B cell (primary cell): ENCODE results near the gene TGFBR3. TPM values are rescaled to one million over a fixed set of nuclear protein-coding genes. Genes with fewer than 3 reads are reported as not detected.

Experiments
- ATAC-seq: fragments of 200-7000 bp; cut with Tn5 transposase; one replicate; pipeline ENCODE4 v1.10.0; 2021; ENCODE audit warnings: low read depth, mild to moderate bottlenecking, moderate number of reproducible peaks, moderate library complexity
- CTCF ChIA-PET: fragments of 350-600 bp; sonication (Branson Sonifier 250); formaldehyde crosslinking; loops from one replicate; lab custom pipeline; 2021; ENCODE audit warnings: antibody characterized with exemption, inconsistent platforms; lab: Charles Lee
- POLR2A ChIA-PET: fragments of 350-600 bp; sonication (Branson Sonifier 250); formaldehyde crosslinking; loops from one replicate; lab custom pipeline; 2021; ENCODE audit warnings: antibody characterized with exemption; lab: Charles Lee
- DNase-seq: peaks from one replicate; pipeline ENCODE4 v3.0.0; 2013
- H2AFZ ChIP-seq: 2 replicates; pipeline ENCODE4 v1.6.1; 2012; ENCODE audit warnings: mild to moderate bottlenecking, low read depth, low read length; ENCODE audit not compliant: insufficient read depth, poor library complexity, severe bottlenecking
- H3K27ac ChIP-seq, 2 donors: 1 replicate in 1 of 2; 2 replicates in 1 of 2; pipeline ENCODE4 v1.5.1; 2012 to 2013; ENCODE audit warnings: low read length in 2 of 2, mild to moderate bottlenecking in 2 of 2, moderate library complexity in 1 of 2
- H3K27me3 ChIP-seq, 4 experiments: fragments of 200-600 bp in 1 of 4; sonication (generic) in 1 of 4; replicated peaks in 1 of 4; 1 replicate in 2 of 4; 2 replicates in 2 of 4; pipeline versions ENCODE4 v1.6.1 to v1.7.0; 2013 to 2016; ENCODE audit warnings: low read length in 3 of 4, mild to moderate bottlenecking in 2 of 4, mixed read lengths in 1 of 4, moderate library complexity in 1 of 4; ENCODE audit not compliant: insufficient read depth in 4 of 4, control insufficient read depth in 3 of 4; ENCODE audit errors: control extremely low read depth in 1 of 4
- H3K36me3 ChIP-seq, 2 experiments: replicated peaks in 1 of 2; 1 replicate in 1 of 2; 2 replicates in 1 of 2; pipeline versions ENCODE4 v1.6.1 to v1.7.1; 2013; ENCODE audit warnings: low read length in 1 of 2; ENCODE audit not compliant: insufficient read depth in 2 of 2, control insufficient read depth in 1 of 2; ENCODE audit errors: control extremely low read depth in 1 of 2, extremely low read depth in 1 of 2
- H3K4me1 ChIP-seq, 2 donors: fragments of 200-600 bp in 1 of 2; sonication (generic) in 1 of 2; 1 replicate in 1 of 2; 2 replicates in 1 of 2; pipeline versions ENCODE4 v1.5.1 to v1.6.1; 2013 to 2017; ENCODE audit warnings: low read length in 2 of 2; ENCODE audit not compliant: control insufficient read depth in 2 of 2, insufficient read depth in 2 of 2
- H3K4me2 ChIP-seq: replicated peaks from 2 replicates; pipeline ENCODE3; 2012; ENCODE audit warnings: mild to moderate bottlenecking, low read depth, low read length; ENCODE audit not compliant: poor library complexity, severe bottlenecking
- H3K4me3 ChIP-seq, 5 experiments: fragments of 200-600 bp in 1 of 5; sonication (generic) in 1 of 5; 1 replicate in 3 of 5; 2 replicates in 2 of 5; pipeline versions ENCODE4 v1.5.1 to v1.7.0; 2011 to 2016; ENCODE audit warnings: low read length in 4 of 5, mild to moderate bottlenecking in 4 of 5, low read depth in 2 of 5, control low read depth in 1 of 5, moderate library complexity in 1 of 5; ENCODE audit not compliant: insufficient read depth in 1 of 5; ENCODE audit errors: control extremely low read depth in 1 of 5, extremely low read depth in 1 of 5
- H3K79me2 ChIP-seq: fragments of 200-600 bp; sonication (generic); one replicate; pipeline ENCODE4 v1.6.0; 2016; ENCODE audit warnings: low read length; ENCODE audit not compliant: control insufficient read depth, insufficient read depth
- H3K9ac ChIP-seq: fragments of 200-600 bp; sonication (generic); 2 replicates; pipeline ENCODE4 v1.6.1; 2017; ENCODE audit warnings: mild to moderate bottlenecking, low read length, moderate library complexity
- H3K9me3 ChIP-seq, 3 donors: one replicate each; pipeline versions ENCODE4 v1.6.1 to v1.7.1; 2013; ENCODE audit warnings: low read length in 2 of 3; ENCODE audit not compliant: control insufficient read depth in 2 of 3, insufficient read depth in 1 of 3; ENCODE audit errors: control extremely low read depth in 1 of 3
- H4K20me1 ChIP-seq: 2 replicates; pipeline ENCODE4 v1.6.0; 2012; ENCODE audit warnings: mild to moderate bottlenecking, low read length; ENCODE audit not compliant: insufficient read depth, control insufficient read depth, poor library complexity, severe bottlenecking
- H3K27ac Mint-ChIP-seq: one replicate; pipeline ENCODE4 v1.8.0; 2021; ENCODE audit warnings: mixed read lengths
- H3K27me3 Mint-ChIP-seq: one replicate; pipeline ENCODE4 v1.8.0; 2021; ENCODE audit warnings: mixed read lengths
- H3K4me1 Mint-ChIP-seq: one replicate; pipeline ENCODE4 v1.8.0; 2021; ENCODE audit warnings: mixed read lengths
- H3K4me3 Mint-ChIP-seq: one replicate; pipeline ENCODE4 v1.8.0; 2021; ENCODE audit warnings: mixed read lengths
- H3K9me3 Mint-ChIP-seq: one replicate; pipeline ENCODE4 v1.8.0; 2022; ENCODE audit warnings: mixed read lengths; ENCODE audit not compliant: insufficient read depth
- CTCF ChIP-seq: fragments of 200-600 bp; IDR thresholded peaks from one replicate; pipeline ENCODE4 v1.8.0; 2022; ENCODE audit warnings: antibody characterized with exemption, mild to moderate bottlenecking
- EZH2 ChIP-seq: IDR thresholded peaks from 2 replicates; pipeline ENCODE4 v1.6.1; 2012; ENCODE audit warnings: borderline replicate concordance, low read depth, mild to moderate bottlenecking, moderate library complexity, low read length; ENCODE audit not compliant: insufficient read depth, poor library complexity, severe bottlenecking
- WGBS: methylation state at CpG from one replicate; pipeline ENCODE4 v1.1.5; 2013; ENCODE audit warnings: missing lambda C conversion rate; ENCODE audit not compliant: insufficient coverage; 5-methylcytosine and 5-hydroxymethylcytosine counted together
- intact Hi-C: fragments of 100-400 bp; cut with micrococcal nuclease; formaldehyde crosslinking; loops from one replicate; pipeline ENCODE4 v1.10.0; 2022
- polyA plus RNA-seq: library from polyadenylated mRNA; depleted of rRNA; stranded (reverse); fragments of >200 nt; gene quantifications from 2 replicates; pipeline ENCODE4 v1.2.3, GENCODE V29; 2012
- total RNA-seq, 2 donors: library from RNA; stranded (reverse); fragments of 120-200 nt in 1 of 2; gene quantifications; 1 replicate in 1 of 2; 2 replicates in 1 of 2; pipeline versions ENCODE4 v1.2.3 to v1.2.4, GENCODE V29; 2013 to 2022

Gene TGFBR3
- total and polyA plus RNA-seq, 2 donors (not counting 1 experiment from before 2014, with no cell fraction given), result 0.10 to 0.12 TPM

- Histone ChIP-seq H3K9ac (no peak overlapping the region), H3K27me3 (no peaks in the 10 kb centered on the region), H3K27ac (no peak overlapping the region), H3K36me3 (no peaks in the 10 kb centered on the region), H3K4me2 (no peak overlapping the region), H3K4me1 (no peaks in the 10 kb centered on the region), H3K79me2 (no peaks in the 10 kb centered on the region), H2AFZ (no peak overlapping the region), H4K20me1 (no peaks in the 10 kb centered on the region), H3K9me3 (no peaks in the 10 kb centered on the region), H3K4me3 (no peak overlapping the region)
- Mint-ChIP-seq H3K27ac (no peak overlapping the region), H3K9me3 (no peaks in the 10 kb centered on the region), H3K27me3 (peaks cover 10% of the 10 kb centered on the region), H3K4me3 (no peak overlapping the region), H3K4me1 (no peaks in the 10 kb centered on the region)
- ChIA-PET CTCF (interaction anchor here (1.2 kb wide), 1 partner anchor 10 kb away, joined by 3 read pairs; no protein-coding TSS in a partner anchor), POLR2A (interaction anchor here (0.6 kb wide), 1 partner anchor 73 kb away, joined by 12 read pairs; no protein-coding TSS in a partner anchor)
- intact Hi-C loops, result no loop called here
- TF ChIP-seq EZH2 (no peak), CTCF (no peak)
- 100% methylated on average over 2 of the region's 5 CpGs for WGBS
- DNase-seq, result no peak
- ATAC-seq, result no peak
These were observed 19.5 kb downstream of the TGFBR3 start for GRCh38 chr1:91866425-91866824.

DNA sequence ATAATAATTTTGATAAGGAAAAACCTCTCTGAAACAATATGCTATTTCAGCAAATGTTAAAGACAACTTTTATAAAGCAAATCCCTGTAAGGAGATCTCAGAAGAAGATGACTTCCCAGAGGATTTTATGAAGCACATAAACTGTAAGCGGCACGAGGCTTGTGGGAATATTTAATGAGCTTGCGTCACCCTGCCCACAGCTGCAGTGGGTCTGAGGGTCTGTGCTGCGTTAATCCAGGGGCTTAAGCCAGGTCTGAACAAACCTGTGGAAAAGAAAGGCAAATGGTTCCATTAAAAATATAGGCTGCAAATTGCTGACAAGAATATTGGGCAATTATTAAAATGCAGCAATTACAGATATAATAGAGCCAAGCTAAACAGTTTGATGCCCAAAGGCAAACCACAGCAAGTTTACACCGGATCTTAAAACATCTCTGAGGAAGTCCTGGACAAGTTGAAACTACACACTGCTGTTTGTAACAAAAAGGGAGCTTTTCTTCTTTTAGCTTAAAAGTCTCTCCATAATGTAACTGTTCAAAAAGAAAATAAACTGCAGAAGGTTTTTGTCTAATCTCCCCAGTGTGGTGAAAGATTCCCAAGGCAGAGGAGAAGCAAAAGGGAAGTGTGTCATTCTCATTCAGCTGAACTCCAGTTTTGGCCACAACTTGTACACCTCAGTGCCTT, 21.8 kb downstream of the TGFBR3 start:
- Mint-ChIP-seq H3K27ac (no peak overlapping the region), H3K9me3 (no peaks in the 10 kb centered on the region), H3K27me3 (peaks cover 4% of the 10 kb centered on the region), H3K4me1 (no peaks in the 10 kb centered on the region), H3K4me3 (no peak overlapping the region)
- CTCF ChIA-PET, result no interaction called here
- WGBS, result 96% methylated on average over 4 of the region's 5 CpGs
- Histone ChIP-seq H3K4me1 (no peaks in the 10 kb centered on the region), H3K79me2 (no peaks in the 10 kb centered on the region), H2AFZ (no peak overlapping the region), H3K4me2 (no peak overlapping the region), H4K20me1 (no peaks in the 10 kb centered on the region), H3K27ac (no peak overlapping the region), H3K27me3 (no peaks in the 10 kb centered on the region), H3K9ac (no peak overlapping the region), H3K4me3 (no peak overlapping the region), H3K9me3 (no peaks in the 10 kb centered on the region), H3K36me3 (no peaks in the 10 kb centered on the region)
- no peak for DNase-seq
- TF ChIP-seq CTCF (no peak), EZH2 (no peak)
- POLR2A ChIA-PET, result no interaction called here
- intact Hi-C loops, result no loop called here
- ATAC-seq, result no peak
